Erythroblast (primary cell): ENCODE measurements around the gene VAMP2.

Experiments used
- GATA1 ChIP-seq: IDR thresholded peaks from 2 replicates; pipeline ENCODE4 v1.6.1; 2011; ENCODE audit warnings: low read depth, mild to moderate bottlenecking, control low read depth, low read length, moderate library complexity
- POLR2A ChIP-seq: IDR thresholded peaks from 2 replicates; pipeline ENCODE4 v1.6.1; 2011; ENCODE audit warnings: mild to moderate bottlenecking, low read length

DNA sequence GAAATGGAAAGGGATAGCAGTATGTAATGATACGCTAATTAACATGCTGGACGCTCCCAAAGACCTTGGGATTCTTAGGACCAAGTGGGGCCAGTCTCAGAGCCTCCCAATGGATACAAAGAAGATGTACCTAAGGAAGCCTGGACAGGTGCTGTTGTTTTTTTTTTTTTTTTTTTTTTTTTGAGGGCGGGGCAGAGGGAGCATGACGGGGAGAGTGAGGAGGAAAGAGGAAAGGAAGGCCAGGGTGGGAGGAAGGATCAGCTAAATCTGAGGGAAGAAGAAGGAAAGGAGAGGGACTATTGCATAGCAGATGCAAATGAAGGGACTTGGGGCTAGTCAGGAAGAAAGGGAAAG, 2.5 kb downstream of the VAMP2 start:
- TF ChIP-seq POLR2A, result no peak
- no peak for TF ChIP-seq GATA1
